Posterior vena cava (tissue), 2 donors: ENCODE measurements around the gene UGT2B7. TPM values are rescaled to one million over a fixed set of nuclear protein-coding genes. Genes with fewer than 3 reads are reported as not detected.

Experiments used
- DNase-seq: peaks from one replicate; pipeline ENCODE4 v3.0.0-alpha.2; 2020; ENCODE audit warnings: low spot score
- intact Hi-C, 2 donors: fragments of 100-400 bp; cut with DNase I; formaldehyde crosslinking; loops; one replicate each; pipeline versions ENCODE4 v1.14.1 to v1.14.2; 2022 to 2023
- total RNA-seq, 2 donors: library from RNA; stranded (reverse); fragmentation: NEBNext Ultra II Directional; extraction: Animal tissue kit (Norgen Biotek cat#: 25700); gene quantifications; one replicate each; pipeline ENCODE4 v1.2.1, GENCODE V29; 2021
- donor health status: DM: yes; HTN: yes; CAD: no.
- donor health status: DM: yes; HTN: yes; CAD: no.

Gene UGT2B7
- total RNA-seq, 2 donors from 2014 or later = not detected

GRCh38 chr4:69133993-69134392 is 37.7 kb downstream of the UGT2B7 start:
- intact Hi-C loops = loop anchor here in 1 of 2 donors (2.0 kb wide), 1 partner anchor 77 kb away; no protein-coding TSS in a partner anchor
- no peak for DNase-seq

GRCh38 chr4:69134471-69134870 is 38.2 kb downstream of the UGT2B7 start:
- intact Hi-C loops = loop anchor here in 1 of 2 donors (2.0 kb wide), 1 partner anchor 78 kb away; no protein-coding TSS in a partner anchor
- DNase-seq = no peak

GRCh38 chr4:69141320-69141719 is 45.0 kb downstream of the UGT2B7 start:
- intact Hi-C loops = no loop called here
- DNase-seq = no peak

- intact Hi-C loops = no loop called here
- no peak for DNase-seq
These were observed 51.1 kb downstream of the UGT2B7 start for GRCh38 chr4:69147334-69147733.

- no peak for DNase-seq
- intact Hi-C loops = no loop called here
These were observed 57.7 kb downstream of the UGT2B7 start for GRCh38 chr4:69154021-69154420.

GRCh38 chr4:69156913-69157312 is 60.6 kb downstream of the UGT2B7 start:
- intact Hi-C loops = no loop called here

More at GRCh38 chr4:69156913-69157312, 60.6 kb downstream of the UGT2B7 start:
- DNase-seq = no peak

Other genes starting within 250 kb of the UGT2B7 start
- not detected for gene UGT2A3, start 144.7 kb upstream of the UGT2B7 start, total RNA-seq
- not detected for gene UGT2B11, start 118.3 kb downstream of the UGT2B7 start, total RNA-seq
- not detected for gene UGT2B28, start 184.0 kb downstream of the UGT2B7 start, total RNA-seq